ENCODE results near the gene EYA3.

GRCh38 chr1:27941671-27942540, 146.5 kb downstream of the EYA3 start:
- TF ChIP-seq CTCF (conservative IDR thresholded peaks at IDR 0.05) (no peak), ZFX (IDR thresholded peaks at IDR 0.05) (no peak)
